LHCN-M2 (cell line): ENCODE data around the gene CDK18. TPM values are rescaled to one million over a fixed set of nuclear protein-coding genes. Genes with fewer than 3 reads are reported as not detected.

ENCODE experiments used
- DNase-seq: peaks from one replicate; pipeline ENCODE4 v3.0.0-alpha.2; 2012; ENCODE audit warnings: low read depth
- total RNA-seq: library from RNA; depleted of rRNA; stranded (reverse); fragments of >200 nt; gene quantifications from 2 replicates; pipeline ENCODE4 v1.2.3, GENCODE V29; 2014

CDK18 gene
- total RNA-seq, 1 experiment from 2014 or later: 0.34 TPM

GRCh38 chr1:205502992-205503391 lies 1.5 kb upstream of the CDK18 start:
- DNase-seq: no peak

GRCh38 chr1:205505076-205505729 lies 734 bp downstream of the CDK18 start:
- DNase-seq: no peak

DNA sequence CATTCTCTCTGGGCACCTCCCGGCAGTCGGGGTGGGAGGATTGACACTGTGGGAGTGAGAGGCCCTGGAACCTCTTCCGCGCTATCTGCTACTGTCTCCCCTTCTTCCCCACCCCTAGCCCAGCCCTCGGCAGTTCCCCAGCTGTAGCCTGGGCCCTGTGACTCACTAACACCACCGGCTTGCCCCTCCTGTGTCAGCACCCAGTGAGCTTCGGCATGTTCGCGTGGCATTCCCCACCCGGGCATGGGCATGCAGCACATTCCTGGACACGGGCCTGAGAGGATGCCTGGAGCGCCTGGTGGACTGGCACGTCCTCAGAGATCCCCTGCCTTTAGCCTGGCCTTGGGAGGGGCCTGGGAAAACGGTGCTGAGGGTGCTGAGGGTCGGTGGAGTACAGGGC lies 1.3 kb downstream of the CDK18 start:
- DNase-seq: no peak

GRCh38 chr1:205506409-205507200 lies 2.1 kb downstream of the CDK18 start:
- DNase-seq: no peak

GRCh38 chr1:205508227-205508714 lies 3.8 kb downstream of the CDK18 start:
- no peak for DNase-seq

DNA sequence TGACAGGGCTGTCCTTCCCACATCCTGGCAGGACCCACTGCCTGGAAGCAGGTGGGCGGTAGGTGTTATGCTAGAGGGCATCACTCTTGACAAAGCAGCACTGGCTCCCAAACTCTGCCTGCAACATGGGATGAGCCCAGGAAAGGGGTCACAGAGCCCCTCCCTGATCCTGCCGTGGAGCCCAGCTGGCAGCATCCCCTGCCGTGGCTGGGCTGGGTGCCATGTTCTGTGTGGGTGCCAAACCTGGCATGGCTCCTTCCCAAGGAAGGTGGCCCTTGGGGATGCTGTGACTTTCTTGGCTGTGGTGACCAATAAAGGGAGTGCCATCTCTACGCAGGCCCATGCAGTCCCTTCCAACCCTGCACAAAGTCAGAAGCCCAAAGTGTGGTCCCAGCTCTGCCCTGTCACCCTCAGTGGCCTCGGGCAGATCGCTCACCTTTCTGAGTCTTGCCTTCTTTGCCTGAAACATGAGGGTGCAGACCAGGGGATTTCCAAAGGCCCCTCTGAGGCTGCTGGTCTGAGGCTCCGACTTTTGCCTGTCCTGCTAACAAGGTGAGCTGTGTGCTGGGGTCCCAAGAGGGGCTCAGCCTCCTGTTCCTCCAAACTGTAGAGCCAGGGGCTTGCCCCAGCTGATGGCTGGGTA lies 6.0 kb downstream of the CDK18 start:
- no peak for DNase-seq

DNA sequence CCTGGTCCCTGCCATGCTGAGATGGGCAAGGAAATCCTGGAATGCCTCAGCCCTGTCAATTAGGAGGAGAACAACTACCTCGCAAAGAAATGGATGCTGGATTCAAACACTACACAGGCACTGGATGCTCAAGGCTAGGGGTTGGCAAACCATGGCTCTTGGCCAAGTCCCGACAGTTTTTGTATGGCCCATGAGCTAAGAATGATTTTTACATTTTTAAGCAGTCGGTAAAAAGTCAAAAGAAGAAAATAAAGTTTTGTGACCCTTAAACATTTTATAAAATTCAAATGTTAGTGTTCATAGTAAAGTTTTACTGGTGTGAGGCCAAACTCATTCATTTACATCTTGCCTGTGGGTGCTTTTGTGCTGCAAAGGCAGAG lies 6.5 kb downstream of the CDK18 start:
- DNase-seq: no peak

- no peak for DNase-seq
Observed at GRCh38 chr1:205512059-205513045, 7.9 kb downstream of the CDK18 start.

- DNase-seq: no peak
Observed at GRCh38 chr1:205513774-205514173, 9.3 kb downstream of the CDK18 start.

GRCh38 chr1:205514211-205515142 lies 10.0 kb downstream of the CDK18 start:
- no peak for DNase-seq

DNA sequence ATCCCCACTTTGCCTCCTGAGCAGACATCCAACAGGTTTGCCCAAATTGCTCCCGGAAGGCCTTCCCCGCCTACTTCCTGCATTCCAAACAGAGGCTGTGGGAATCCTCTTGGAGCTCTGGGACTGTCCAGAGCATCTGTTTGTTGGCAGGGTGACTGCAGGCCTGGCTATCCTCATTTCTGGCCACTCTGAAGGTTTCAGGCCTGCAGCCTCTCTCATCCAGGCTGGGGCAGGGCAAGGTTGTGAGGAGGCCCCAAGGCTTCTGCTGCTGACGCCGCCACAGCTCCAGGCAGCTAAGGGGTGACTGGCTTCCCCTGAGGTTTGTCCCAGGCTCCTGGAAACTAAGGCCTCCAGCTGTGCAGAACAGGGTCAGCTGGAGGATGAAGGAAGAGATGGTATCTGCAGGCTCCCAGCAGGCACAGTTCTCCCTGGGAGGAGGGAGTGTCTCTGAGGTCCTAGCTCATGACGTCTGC lies 11.3 kb downstream of the CDK18 start:
- DNase-seq: no peak

GRCh38 chr1:205516362-205516761 lies 11.9 kb downstream of the CDK18 start:
- no peak for DNase-seq

- DNase-seq: no peak
Observed at GRCh38 chr1:205517288-205517687, 12.8 kb downstream of the CDK18 start.

DNA sequence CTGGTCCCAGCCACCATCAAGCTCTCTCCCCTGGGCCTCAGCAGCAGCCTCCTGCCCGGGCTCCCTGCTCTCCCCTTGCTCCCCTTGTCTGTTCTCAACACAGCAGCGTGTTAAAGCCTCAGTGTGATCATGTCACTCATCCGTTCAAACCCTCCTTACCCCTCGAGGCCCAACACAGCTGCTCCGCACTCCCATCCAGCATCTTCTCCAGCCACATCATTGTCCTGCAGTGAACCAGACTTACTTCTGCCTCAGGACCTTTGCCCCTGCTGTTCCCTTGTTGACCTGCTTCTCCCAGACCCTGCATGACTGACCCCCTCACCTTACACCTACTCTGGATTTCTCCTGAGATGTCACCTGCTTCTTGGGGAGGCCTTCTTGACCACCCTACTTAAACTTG lies 13.3 kb downstream of the CDK18 start:
- no peak for DNase-seq

DNA sequence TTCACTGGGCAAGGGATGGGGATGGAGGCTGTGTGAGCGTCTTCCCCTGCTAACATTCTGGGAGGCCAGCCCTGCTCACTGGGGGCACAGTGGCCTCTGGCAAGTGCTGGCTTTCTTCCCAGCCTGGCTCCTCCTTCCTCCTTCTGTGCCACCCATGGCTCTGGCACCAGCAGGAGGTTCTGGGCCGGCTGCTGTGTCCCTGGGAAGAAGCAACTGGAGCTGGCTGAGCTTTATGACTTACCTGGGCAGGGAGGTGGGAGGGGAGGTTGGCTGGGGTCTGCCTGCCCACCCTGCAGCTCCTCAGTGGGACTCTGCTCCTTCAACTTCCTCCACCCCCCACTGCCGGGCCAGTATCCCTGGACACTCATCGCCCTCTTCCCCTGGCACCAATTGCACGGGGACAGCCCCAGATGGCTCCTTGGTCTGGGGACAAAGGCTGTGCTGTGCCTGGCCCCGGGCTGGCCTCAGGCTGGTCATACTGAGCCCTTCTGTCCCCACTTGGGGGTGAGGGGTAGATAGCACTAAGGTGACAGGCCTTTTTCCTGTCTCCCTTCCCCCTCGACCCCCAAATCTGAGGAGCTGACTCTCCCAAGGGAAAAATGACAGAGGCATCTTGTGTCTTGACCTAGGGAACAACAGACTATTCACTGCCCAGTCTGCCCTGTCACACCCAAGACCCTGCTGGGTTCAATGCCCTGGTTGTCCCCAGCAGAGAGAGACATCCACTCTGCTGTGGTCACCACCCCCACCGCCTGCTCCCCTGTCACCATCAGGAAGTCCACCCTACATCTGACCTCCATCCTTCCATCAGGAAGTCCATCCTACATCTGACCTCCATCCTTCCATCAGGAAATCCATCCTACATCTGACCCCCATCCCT lies 14.4 kb downstream of the CDK18 start:
- no peak for DNase-seq

GRCh38 chr1:205519541-205520131 lies 15.2 kb downstream of the CDK18 start:
- peak; percentile 18 for DNase-seq

- no peak for DNase-seq
Observed at GRCh38 chr1:205520709-205521108, 16.2 kb downstream of the CDK18 start.

- DNase-seq: no peak
Observed at GRCh38 chr1:205521686-205522085, 17.2 kb downstream of the CDK18 start.

DNA sequence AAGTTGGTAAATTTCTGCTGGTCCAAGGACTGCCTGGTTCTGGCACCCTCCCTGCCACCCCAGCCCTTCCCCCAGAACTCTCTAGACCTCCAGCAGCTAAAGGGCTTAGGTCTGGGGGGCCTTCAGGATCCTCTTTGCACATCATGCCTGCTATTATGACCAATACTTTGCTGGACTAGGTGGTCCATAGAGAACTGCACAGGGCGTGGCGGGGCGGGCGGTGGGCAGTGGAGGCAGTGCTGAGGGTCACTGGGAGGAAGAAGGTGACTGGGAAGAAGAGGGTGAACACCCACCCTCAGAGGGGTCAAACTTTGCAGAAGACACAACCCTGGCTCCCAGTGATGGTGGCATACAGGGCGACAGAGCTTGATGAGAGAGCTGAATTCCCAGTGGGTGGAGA lies 18.2 kb downstream of the CDK18 start:
- no peak for DNase-seq
